HG03457 (cell line): Measurements from ENCODE around the gene IFT43.

Source experiments
- ATAC-seq: cut with Tn5 transposase; IDR thresholded peaks from one replicate; pipeline ENCODE4 v1.9.1; 2021; ENCODE audit warnings: moderate number of reproducible peaks; ENCODE audit not compliant: unreplicated experiment

Gene IFT43

DNA sequence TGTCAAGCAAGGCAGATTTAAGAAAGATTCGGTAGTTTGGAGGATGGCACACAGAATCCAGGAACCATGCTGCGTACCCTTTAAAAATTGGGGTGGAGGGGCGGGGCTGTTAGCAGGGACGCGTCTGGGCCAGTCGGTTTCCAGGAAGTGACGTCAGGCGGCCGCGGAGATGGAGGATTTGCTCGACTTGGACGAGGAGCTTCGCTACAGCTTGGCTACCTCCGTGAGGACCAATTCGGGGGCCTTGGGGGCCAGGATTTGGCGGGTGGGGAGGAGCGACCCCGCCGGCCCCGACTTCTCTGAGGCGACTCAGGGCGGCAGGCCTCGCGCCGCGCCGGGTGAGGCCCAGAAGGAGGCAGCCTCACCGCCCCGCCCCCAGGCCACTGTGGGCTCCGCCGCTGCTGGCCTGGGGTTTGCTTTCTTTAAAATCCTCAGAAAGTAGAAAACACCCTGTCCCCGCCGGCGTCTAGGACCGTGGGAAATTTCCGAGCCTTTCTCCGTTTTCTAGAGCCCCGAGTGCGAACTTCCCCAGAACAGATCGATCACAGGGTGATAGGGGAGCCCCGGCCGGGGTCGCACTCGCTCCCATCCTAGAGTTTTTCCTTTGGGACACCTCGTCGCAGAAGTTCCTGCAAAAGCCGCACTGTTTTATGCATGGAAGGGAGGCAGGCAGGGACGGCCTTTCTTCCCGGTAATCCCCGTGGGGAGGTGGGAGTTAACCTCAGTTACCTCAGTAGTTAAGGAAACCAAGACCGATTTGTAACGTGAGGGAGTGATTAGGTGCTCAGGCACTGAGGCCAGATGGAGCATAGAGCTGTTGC, at the start of gene IFT43:
IFT43 (plus strand) TSS at position 146 of the 821 bp plus-strand sequence; CDS start at position 170, 24 bp downstream.
- peak; percentile 48 for ATAC-seq

DNA sequence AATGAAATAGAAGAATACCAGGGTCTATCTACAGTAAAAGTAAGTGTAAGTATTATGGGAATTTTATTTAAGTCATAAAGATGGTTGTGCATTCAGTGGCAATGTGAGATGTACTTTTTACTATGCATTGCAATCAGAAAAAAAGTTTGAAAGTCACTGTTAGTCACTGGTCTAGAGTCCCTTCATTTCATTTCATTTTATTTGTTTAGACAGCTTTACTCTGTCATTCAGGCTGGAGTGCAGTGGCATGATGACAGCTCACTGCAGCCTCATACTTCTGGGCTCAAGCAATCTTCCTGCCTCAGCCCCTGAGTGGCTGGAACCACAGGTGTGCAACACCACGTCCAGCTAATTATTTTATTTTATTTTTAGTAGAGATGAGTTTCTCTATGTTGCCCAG, 46.4 kb upstream of the IFT43 start:
- no peak for ATAC-seq

DNA sequence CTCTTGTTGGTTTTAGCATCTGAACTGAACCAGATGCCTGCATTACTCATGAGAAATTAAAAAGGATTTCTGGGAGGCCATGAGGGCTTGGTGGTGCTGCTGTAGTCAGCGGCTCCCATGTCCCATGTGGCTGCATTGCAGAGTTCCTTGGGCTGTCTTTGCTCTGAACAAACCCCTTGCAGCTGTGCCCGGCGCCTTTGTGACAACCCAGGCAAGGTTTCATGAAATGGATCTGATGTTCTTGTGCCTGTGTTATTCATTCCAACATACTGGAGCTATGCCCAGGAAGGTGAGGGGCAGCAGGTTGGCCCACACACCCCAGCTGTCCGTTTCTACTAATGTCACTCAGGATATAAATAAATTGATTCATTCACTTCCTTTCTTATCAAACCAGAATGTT, 44.5 kb upstream of the IFT43 start:
- ATAC-seq, result no peak

DNA sequence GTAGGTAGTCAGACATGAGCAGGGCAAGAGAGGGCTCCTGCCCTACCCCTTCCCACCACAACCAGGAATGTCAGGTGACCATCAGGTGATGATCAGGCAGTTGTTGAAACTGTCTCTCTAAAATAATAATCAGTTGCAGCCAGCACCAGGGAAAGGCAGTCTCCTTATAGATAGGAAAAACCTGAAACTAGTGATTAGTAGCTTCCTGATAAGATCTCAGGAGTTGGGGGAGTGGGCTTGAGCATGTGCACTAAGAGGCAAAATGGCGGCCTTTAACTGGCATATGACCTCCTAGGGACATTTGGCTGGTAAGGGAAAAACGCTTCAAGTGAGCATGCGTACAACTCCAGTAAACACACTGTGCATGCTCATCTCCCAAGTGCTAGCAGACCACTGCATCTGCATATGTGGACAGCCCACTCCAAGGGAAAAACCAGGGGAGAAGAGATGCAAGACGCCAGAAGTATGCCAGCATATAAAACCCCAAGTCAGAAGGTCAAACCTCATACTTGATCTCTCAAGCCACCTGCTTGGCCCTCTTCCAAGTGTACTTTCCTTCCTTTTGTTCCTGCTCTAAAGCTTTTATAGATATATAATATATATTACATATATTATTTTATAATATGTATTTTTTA, 40.8 kb upstream of the IFT43 start:
- ATAC-seq, result no peak

DNA sequence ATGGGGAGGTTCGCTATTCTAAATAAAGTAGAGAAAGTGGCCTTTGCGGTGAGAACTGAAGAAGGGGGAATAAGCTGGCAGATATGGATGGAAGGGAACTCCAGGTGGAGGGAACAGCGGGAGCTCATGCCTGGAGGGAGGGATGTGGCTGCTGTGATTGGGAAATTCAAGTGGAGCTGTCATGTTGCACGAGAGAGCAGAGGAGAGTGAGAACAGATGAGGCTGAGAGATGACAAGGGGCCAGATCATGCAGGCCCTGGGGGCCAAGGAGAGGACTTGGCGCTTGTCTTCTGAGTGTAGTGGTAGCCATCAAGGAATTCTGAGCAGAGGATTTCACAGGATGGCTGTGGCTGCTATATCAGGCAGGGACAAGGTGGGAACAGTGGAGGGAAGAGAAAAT, 38.8 kb upstream of the IFT43 start:
- no peak for ATAC-seq

DNA sequence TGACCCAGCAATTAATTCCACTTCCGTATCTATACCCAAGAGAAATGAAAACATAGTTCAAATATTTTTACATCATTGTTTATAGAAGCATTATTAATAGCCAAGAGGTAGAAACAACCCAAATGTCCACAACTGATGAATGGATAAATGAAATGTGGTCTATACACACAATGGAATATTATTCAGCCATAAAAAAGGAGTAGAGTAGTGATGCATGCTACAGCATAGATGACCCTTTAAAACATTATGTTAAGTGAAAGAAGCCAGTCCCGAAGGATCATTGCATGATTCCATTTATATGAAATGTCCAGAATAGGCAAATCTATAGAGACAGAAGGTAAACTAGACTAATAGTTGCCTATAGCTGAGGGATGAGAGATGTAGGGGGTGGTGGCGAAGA, 33.1 kb upstream of the IFT43 start:
- no peak for ATAC-seq

DNA sequence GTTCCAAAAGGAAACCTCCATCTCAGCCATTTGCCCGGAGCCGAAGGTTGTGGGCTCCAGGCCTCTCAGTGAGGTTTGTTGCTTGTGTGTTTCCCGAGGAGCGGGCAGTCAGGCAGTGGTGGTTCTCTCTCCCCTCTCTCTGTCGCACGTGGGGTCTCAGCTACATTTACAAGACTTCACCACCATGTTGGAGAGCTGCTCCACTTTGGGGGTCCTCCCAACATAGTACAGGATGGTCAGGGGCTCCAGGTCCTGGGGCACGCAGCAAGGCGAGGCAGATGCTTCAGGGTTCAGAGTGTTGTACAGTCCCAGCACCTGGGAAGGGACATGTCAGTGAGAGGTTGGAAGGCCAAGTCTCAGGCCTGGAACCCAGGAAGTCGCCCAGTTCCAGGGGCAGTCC, 26.5 kb upstream of the IFT43 start:
- ATAC-seq, result no peak

DNA sequence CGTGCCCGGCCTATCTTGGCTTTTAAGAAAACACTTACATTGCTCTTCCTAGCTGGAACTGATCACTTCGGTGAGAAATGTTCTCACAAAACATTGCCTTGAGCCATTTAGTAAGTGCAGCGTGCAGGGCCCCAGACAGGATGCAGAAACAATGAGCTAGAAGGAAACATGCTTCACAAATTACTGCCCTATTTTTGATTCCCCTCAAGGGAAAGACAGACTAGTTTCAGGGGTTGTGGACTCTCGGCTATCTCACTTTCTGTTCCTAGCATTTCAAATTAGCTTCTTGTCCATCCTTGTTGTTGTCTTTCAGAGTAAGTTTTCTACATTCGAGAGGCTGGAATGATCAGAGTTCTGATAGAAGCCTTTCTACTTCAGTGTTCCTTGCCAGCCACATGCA, 25.3 kb upstream of the IFT43 start:
- no peak for ATAC-seq

DNA sequence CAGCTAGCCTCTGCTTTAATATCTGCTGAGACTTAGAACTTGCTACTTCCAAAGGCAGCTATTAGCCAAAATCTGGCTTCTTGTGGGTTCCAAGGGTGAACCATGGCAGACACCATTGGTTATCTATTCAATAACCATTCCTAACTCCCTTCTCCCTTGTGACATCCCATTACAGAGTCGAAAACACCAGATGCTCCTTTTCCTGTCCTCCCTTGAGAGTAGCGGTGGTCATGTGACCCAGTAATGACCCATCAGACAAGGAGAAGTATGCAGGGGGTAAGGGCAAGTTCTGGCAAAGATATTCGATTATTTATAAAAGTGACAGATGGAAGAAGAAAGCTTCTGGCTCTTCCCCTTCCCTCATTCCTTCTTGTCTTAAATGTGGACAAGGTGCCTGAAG, 23.9 kb upstream of the IFT43 start:
- no peak for ATAC-seq

DNA sequence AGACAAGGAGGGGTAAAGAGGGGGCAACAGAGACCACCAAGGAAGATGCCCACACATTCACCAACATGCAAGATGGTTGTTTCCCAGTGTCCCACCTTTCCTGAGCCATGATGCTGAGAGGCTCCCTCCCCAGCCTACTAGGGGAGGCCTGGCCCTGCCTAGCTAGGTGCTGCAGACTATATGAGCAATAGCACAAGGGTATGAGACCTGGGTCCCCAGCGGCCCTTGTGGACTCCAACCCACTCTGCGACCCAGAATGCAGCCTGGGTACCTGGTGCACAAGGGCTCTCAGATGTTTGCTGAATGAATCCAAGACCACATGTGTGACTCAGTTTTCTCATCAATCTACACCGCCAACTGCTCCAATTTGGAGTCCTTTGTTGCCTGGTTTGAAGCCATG, 17.7 kb upstream of the IFT43 start:
- ATAC-seq, result no peak

DNA sequence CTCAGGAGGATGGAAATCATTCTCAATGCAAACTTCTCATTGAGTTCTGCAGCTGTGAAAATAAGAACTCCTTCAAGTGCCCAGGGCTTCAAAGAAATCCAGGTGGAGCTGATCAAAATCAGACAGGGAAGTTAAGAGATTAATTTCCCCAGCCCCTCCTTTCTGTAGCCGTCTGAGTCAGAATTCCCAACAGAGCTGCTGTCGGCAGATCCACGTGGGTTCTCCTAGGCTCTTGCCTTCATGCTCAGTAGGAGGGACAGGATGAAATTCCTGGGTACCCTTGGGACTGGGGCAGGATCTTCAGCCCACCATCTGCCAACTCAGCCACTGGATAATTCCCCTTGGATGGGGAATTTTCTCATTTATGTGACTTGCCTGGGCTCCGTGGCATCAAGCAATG, 17.1 kb upstream of the IFT43 start:
- no peak for ATAC-seq

DNA sequence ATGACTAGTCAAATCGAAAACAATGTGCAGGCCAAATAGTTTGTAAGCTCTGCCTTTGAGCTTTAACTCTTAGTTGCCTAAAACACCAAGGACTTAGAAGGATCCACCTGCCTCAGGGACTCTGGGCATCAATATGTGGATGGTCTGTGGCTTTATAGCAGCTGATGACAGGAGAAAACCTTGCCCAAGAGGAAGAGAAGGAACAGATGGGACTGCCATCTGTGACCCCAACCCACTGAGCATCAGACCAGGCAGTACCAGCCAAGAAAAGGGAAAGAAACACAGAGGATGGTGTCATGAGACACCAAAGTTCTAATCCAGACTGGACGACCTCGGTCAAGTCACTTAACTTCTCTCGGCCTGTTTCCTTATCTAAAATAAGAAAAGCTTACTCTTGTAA, 16.4 kb upstream of the IFT43 start:
- no peak for ATAC-seq

DNA sequence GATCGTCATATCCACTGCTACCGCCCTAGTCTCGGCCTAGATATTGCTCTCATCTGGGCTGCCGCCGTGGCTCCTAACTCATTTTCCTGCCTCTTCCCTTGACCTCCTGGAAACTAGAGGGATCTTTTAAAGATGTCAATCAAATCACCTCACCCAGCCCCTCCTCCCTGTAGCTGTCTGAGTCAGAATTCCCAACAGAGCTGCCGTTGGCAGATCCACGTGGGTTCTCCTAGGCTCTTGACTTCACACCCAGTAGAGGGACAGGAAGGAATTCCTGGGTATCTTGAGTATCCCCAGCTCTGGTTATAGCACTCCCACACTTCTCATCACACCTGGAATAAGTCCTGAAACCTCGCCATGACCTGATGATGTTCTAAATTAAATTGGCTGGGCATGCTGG, 15.7 kb upstream of the IFT43 start:
- no peak for ATAC-seq

DNA sequence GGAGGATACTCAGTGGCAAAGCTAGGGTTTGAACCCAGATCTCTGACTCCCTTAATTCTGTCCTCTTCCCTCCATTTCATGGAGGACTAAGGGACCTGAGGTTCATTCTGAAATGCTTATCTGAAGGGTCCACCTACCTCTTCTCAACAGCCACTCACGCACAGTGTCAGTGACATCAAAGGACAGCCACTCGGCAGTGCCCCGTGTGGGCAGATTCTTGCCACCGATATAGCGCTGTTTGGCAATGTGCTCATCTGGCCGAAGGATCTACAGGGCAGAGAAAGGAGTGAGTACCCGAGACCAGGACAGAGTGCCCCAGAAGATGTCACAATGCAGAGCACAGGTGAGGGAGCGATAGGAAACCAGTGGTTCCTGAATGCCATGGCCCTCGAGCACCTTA, 14.6 kb upstream of the IFT43 start:
- no peak for ATAC-seq

DNA sequence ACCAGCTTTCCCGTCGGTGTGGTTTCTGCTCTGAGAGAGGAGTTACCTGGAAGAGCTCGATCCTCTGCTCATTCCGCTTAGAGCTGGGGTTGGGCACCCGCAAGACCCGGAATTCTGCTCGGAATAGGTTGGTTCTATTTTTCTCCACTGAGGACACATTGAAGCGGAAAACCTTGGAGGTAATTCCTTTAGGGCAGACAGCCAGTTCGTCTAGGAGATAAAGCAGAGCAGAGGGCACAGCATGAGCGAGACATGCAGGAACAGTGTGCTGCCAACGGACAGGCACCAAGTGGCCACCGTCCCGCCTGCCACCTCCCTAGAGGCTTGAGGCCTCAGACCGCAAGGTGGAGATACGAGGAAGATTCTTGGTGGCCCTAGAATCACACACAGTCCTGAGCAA, 14.1 kb upstream of the IFT43 start:
- no peak for ATAC-seq

DNA sequence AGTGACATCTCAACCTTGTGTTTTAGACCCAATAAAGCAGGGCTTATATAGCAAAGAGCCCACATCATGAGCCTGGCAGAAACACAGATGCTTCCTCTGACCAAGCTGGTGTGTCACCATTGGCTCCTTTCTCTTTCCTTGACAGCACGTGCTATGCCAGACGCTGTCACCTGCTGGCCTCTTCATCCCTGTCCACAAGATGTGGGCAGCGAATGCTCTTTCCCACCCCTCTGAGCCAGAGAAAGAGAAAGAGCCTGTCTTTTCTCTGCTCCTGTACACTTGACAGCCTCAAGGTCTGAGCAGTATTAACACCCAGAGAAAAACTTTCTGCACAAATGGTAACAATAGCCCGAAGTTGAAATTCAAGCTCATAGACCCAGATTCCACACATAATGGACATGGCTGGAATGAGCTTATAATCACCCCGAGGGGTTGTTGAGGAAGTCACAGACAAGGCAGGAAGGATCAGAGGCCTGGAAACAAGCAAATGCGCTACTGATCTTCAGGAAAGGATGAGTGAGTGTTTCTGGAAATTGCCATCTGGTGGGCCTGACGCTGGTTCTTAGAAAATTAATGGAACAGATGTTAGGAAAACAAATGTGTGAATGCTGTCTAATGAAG, 12.7 kb upstream of the IFT43 start:
- no peak for ATAC-seq

DNA sequence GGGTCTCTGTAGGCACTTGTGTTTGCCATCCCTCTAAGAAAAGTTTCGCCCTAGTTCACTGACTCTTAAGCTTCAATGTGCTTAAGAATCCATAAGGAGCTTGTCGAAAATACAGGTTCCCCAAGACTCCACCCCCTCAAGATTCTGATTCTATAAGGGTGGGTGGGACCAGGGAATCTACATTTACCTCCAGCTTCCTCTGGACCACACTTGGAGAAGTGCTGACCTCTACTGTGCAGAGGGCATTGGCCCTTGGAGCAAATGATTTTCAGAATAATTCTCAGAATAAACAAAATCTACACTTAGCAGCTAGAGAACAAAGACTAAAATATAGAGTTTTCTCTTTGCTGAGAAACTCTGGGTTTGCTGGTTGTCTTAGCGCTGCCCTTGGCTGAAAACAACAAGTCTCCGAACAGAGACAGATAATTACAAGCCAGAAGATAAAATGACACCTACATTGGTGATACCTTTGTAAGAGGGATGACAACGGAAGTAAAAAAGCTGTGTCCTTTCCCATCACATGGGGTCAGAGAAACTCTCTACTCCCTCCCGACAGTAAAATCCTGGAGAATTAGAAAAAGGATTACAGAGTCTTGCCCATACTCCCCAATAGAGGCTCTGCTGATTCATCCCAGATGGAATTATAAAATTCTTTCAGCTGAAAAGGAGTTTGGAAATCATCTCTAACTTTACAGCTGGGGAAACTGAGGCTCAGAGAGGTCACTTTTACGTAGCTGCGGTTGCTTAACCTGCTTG, 8.6 kb upstream of the IFT43 start:
- no peak for ATAC-seq

DNA sequence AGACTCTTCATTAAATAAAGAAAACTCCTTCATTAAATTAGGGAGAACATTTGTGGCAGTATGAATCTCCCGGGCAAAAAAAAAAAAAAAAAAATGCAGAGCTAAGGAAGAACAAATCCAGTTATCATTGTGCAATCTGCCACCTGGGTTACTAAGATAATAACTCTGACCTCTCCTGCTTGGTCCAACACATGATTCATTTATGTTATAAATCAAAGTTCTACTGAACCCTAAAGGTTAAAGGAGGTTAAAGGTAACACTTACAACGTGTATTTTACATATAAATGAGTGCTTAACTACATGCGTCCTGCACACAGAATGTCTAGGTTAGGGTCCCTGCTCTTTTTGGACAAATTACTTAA, 8.0 kb upstream of the IFT43 start:
- ATAC-seq, result no peak

DNA sequence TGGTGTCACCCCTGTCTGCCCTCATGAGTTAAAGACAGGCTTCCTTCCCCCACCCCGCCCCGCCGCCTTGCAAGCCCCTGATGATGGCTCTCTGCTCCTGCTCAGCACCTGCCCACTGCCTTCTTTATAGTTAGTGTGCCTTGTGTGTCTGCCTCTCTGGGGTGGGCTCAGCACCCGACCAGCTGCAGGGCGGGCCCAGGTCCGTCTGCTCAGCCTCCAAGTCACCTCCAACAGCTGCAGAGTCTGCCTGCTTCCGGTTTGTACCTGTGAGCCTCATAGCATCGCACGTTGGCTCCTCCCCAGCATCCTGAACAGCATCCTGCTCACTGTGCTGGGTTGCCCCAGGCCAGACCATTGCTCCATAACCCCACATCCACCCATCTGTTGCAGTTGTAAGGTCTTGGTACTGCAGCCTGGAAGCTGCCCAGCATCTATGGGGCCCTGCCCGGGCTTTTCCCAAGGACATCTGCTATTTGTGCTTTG, 7.3 kb upstream of the IFT43 start:
- no peak for ATAC-seq

DNA sequence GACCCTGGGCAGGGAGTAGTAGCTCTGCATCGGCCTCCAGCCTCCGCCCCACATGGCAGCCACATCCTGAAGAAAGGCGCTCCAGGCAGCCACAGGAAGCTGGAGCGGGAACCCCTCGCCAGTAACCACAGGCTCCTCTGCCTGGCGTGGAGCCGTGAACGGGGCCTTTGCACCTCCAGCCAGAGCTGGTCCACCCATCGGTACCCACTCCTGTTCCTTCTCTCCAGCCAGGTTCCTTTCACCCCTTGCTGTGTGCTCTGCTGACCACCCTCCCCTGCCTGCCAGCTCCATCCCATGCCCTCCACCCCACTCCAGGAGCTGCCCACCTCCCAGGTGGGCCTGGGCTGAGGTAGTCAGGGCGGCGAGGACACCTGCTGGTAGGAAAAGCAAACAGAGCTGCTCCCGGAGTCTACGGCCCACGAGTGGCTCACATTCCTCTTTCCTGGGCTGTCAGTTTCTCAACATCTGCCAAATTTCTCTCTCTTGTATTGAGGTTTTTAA, 6.4 kb upstream of the IFT43 start:
- ATAC-seq, result no peak
